KBM-7 (cell line): ENCODE measurements around the gene GORAB.
A peak's percentile ranks its signal among the peaks of the same experiment; 100 is the strongest.

Source experiments
- DNase-seq: peaks from one replicate; pipeline ENCODE4 v3.0.0-alpha.2; 2015
- in situ Hi-C: fragments of 300-500 bp; cut with MboI; formaldehyde crosslinking; loops from 2 replicates; pipeline ENCODE4 v1.14.3; 2020; ENCODE audit warnings: low sequenced_read_pairs, low pct_unique_long_range_greater_than_20kb, mixed read lengths

GORAB gene

GRCh38 chr1:170536924-170537551 lies 5.1 kb downstream of the GORAB start:
- in situ Hi-C loops, result no loop called here

GRCh38 chr1:170537798-170538503 lies 6.0 kb downstream of the GORAB start:
- in situ Hi-C loops, result no loop called here
- DNase-seq, result no peak

More at GRCh38 chr1:170536924-170537551, 5.1 kb downstream of the GORAB start:
- no peak for DNase-seq

- DNase-seq, result no peak
Observed at GRCh38 chr1:170538687-170539086, 6.7 kb downstream of the GORAB start.

GRCh38 chr1:170539154-170539553 lies 7.2 kb downstream of the GORAB start:
- DNase-seq, result no peak
- in situ Hi-C loops, result no loop called here

More at GRCh38 chr1:170538687-170539086, 6.7 kb downstream of the GORAB start:
- in situ Hi-C loops, result no loop called here

GRCh38 chr1:170544624-170545023 lies 12.7 kb downstream of the GORAB start:
- in situ Hi-C loops, result no loop called here
- no peak for DNase-seq

- DNase-seq, result no peak
Observed at GRCh38 chr1:170545476-170545875, 13.5 kb downstream of the GORAB start.

GRCh38 chr1:170547255-170547654 lies 15.3 kb downstream of the GORAB start:
- no peak for DNase-seq

More at GRCh38 chr1:170545476-170545875, 13.5 kb downstream of the GORAB start:
- in situ Hi-C loops, result no loop called here

GRCh38 chr1:170548497-170548896 lies 16.5 kb downstream of the GORAB start:
- in situ Hi-C loops, result no loop called here

More at GRCh38 chr1:170547255-170547654, 15.3 kb downstream of the GORAB start:
- in situ Hi-C loops, result no loop called here

GRCh38 chr1:170555370-170555769 lies 23.4 kb downstream of the GORAB start:
- no peak for DNase-seq

More at GRCh38 chr1:170548497-170548896, 16.5 kb downstream of the GORAB start:
- no peak for DNase-seq

GRCh38 chr1:170556917-170557316 lies 25.0 kb downstream of the GORAB start:
- no peak for DNase-seq
- in situ Hi-C loops, result no loop called here

More at GRCh38 chr1:170555370-170555769, 23.4 kb downstream of the GORAB start:
- in situ Hi-C loops, result no loop called here

- in situ Hi-C loops, result no loop called here
- no peak for DNase-seq
Observed at GRCh38 chr1:170558731-170559130, 26.8 kb downstream of the GORAB start.

GRCh38 chr1:170559166-170559565 lies 27.2 kb downstream of the GORAB start:
- in situ Hi-C loops, result no loop called here

GRCh38 chr1:170560681-170561285 lies 28.8 kb downstream of the GORAB start:
- in situ Hi-C loops, result no loop called here
- no peak for DNase-seq

More at GRCh38 chr1:170559166-170559565, 27.2 kb downstream of the GORAB start:
- no peak for DNase-seq

GRCh38 chr1:170562646-170563338 lies 30.8 kb downstream of the GORAB start:
- peak; percentile 8 for DNase-seq
- in situ Hi-C loops, result no loop called here

- in situ Hi-C loops, result no loop called here
Observed at GRCh38 chr1:170567214-170567613, 35.2 kb downstream of the GORAB start.

GRCh38 chr1:170568197-170568596 lies 36.2 kb downstream of the GORAB start:
- in situ Hi-C loops, result no loop called here
- no peak for DNase-seq

More at GRCh38 chr1:170567214-170567613, 35.2 kb downstream of the GORAB start:
- DNase-seq, result no peak

GRCh38 chr1:170576980-170577379 lies 45.0 kb downstream of the GORAB start:
- in situ Hi-C loops, result no loop called here
- DNase-seq, result no peak

GRCh38 chr1:170578359-170578758 lies 46.4 kb downstream of the GORAB start:
- in situ Hi-C loops, result no loop called here
- DNase-seq, result no peak

- in situ Hi-C loops, result no loop called here
- DNase-seq, result no peak
Observed at GRCh38 chr1:170580636-170581440, 48.9 kb downstream of the GORAB start.
